Calu3 (cell line): Measurements from ENCODE around the gene PPP1R11. TPM values are rescaled to one million over a fixed set of nuclear protein-coding genes. Genes with fewer than 3 reads are reported as not detected.
"Not testable (repeated sequence)": the region's sequence is repeated elsewhere in the genome, so short reads cannot be mapped to it uniquely, and the experiment has no call there.

Experiments used
- BruUV-seq: library from RNA; stranded (reverse); fragments of 400-500 nt; replicated peaks from 2 replicates; lab custom pipeline; 2021; lab: Mats Ljungman, UMichigan
- CTCF ChIA-PET: fragments of 300-600 bp; sonication (Branson Sonifier 250); formaldehyde crosslinking; loops from one replicate; lab custom pipeline; 2022; ENCODE audit warnings: antibody characterized with exemption; lab: Charles Lee
- DNase-seq: peaks from one replicate; pipeline ENCODE4 v3.0.0; 2022
- H3K27ac Mint-ChIP-seq: one replicate; pipeline ENCODE4 v1.8.0; 2022; ENCODE audit warnings: mixed read lengths; ENCODE audit not compliant: unreplicated experiment
- H3K27me3 Mint-ChIP-seq: one replicate; pipeline ENCODE4 v1.8.0; 2022; ENCODE audit warnings: mixed read lengths; ENCODE audit not compliant: unreplicated experiment
- H3K36me3 Mint-ChIP-seq: one replicate; pipeline ENCODE4 v1.8.0; 2022; ENCODE audit warnings: mild to moderate bottlenecking, moderate library complexity, mixed read lengths; ENCODE audit not compliant: insufficient read depth, unreplicated experiment
- H3K4me1 Mint-ChIP-seq: one replicate; pipeline ENCODE4 v1.8.0; 2022; ENCODE audit warnings: mild to moderate bottlenecking, low read depth, mixed read lengths; ENCODE audit not compliant: unreplicated experiment
- H3K4me3 Mint-ChIP-seq: one replicate; pipeline ENCODE4 v1.8.0; 2022; ENCODE audit warnings: mild to moderate bottlenecking, low read depth, moderate library complexity, mixed read lengths; ENCODE audit not compliant: unreplicated experiment
- H3K9me3 Mint-ChIP-seq: one replicate; pipeline ENCODE4 v1.8.0; 2022; ENCODE audit warnings: low read depth, mixed read lengths; ENCODE audit not compliant: unreplicated experiment
- CTCF ChIP-seq: fragments of 200-600 bp; IDR thresholded peaks from one replicate; pipeline ENCODE4 v1.8.0; 2022; ENCODE audit warnings: antibody characterized with exemption; ENCODE audit not compliant: unreplicated experiment
- intact Hi-C: fragments of 100-400 bp; cut with micrococcal nuclease; formaldehyde crosslinking; loops from one replicate; pipeline ENCODE4 v1.10.0; 2022; ENCODE audit not compliant: unreplicated experiment
- total RNA-seq: library from RNA; stranded (reverse); gene quantifications from 2 replicates; pipeline ENCODE4 v1.2.3, GENCODE V29; 2022

Gene PPP1R11
- total RNA-seq, 1 experiment from 2014 or later, result 72.8 TPM

- H3K27ac Mint-ChIP-seq, result no peak overlapping the region
- intact Hi-C loops, result no loop called here
- DNase-seq, result no peak
- H3K9me3 Mint-ChIP-seq, result no peaks in the 10 kb centered on the region
- H3K36me3 Mint-ChIP-seq, result no peaks in the 10 kb centered on the region
- no peak for TF ChIP-seq CTCF
- CTCF ChIA-PET, result no interaction called here
- no TSS peak for BruUV-seq
- no peak overlapping the region for H3K4me3 Mint-ChIP-seq
- H3K4me1 Mint-ChIP-seq, result no peaks in the 10 kb centered on the region
- no peaks in the 10 kb centered on the region for H3K27me3 Mint-ChIP-seq
These were observed 44.8 kb upstream of the PPP1R11 start for GRCh38 chr6:30022189-30022588.

GRCh38 chr6:30022712-30023111 is 44.3 kb upstream of the PPP1R11 start:
- H3K36me3 Mint-ChIP-seq, CTCF ChIA-PET, H3K9me3 Mint-ChIP-seq, DNase-seq, H3K4me1 Mint-ChIP-seq, H3K27ac Mint-ChIP-seq, intact Hi-C loops, H3K27me3 Mint-ChIP-seq, H3K4me3 Mint-ChIP-seq, BruUV-seq: not testable (repeated sequence)

GRCh38 chr6:30025186-30025585 is 41.8 kb upstream of the PPP1R11 start:
- no peak for DNase-seq
- Mint-ChIP-seq H3K4me1 (no peaks in the 10 kb centered on the region), H3K27me3 (no peaks in the 10 kb centered on the region), H3K4me3 (no peak overlapping the region), H3K27ac (no peak overlapping the region), H3K9me3 (no peaks in the 10 kb centered on the region), H3K36me3 (no peaks in the 10 kb centered on the region)
- intact Hi-C loops, result no loop called here
- CTCF ChIA-PET, result no interaction called here
- no TSS peak for BruUV-seq
- no peak for TF ChIP-seq CTCF

GRCh38 chr6:30029588-30029987 is 37.4 kb upstream of the PPP1R11 start:
- no peak for TF ChIP-seq CTCF
- BruUV-seq, result no TSS peak
- Mint-ChIP-seq H3K27ac (no peak overlapping the region), H3K36me3 (no peaks in the 10 kb centered on the region), H3K4me1 (no peaks in the 10 kb centered on the region), H3K9me3 (no peaks in the 10 kb centered on the region), H3K4me3 (no peak overlapping the region), H3K27me3 (no peaks in the 10 kb centered on the region)
- no peak for DNase-seq
- intact Hi-C loops, result no loop called here
- CTCF ChIA-PET, result no interaction called here

- H3K27me3 Mint-ChIP-seq, result no peaks in the 10 kb centered on the region
- no peaks in the 10 kb centered on the region for H3K9me3 Mint-ChIP-seq
- intact Hi-C loops, result no loop called here
- CTCF ChIA-PET, result no interaction called here
- H3K27ac Mint-ChIP-seq, result no peak overlapping the region
- H3K4me3 Mint-ChIP-seq, result no peak overlapping the region
- no TSS peak for BruUV-seq
- no peaks in the 10 kb centered on the region for H3K4me1 Mint-ChIP-seq
- no peak for DNase-seq
- H3K36me3 Mint-ChIP-seq, result no peaks in the 10 kb centered on the region
- no peak for TF ChIP-seq CTCF
These were observed 35.6 kb upstream of the PPP1R11 start for GRCh38 chr6:30031381-30031780.

GRCh38 chr6:30033440-30033839 is 33.6 kb upstream of the PPP1R11 start:
- H3K36me3 Mint-ChIP-seq, intact Hi-C loops, H3K27me3 Mint-ChIP-seq, DNase-seq, H3K4me3 Mint-ChIP-seq, BruUV-seq, CTCF ChIA-PET, H3K4me1 Mint-ChIP-seq, H3K9me3 Mint-ChIP-seq, H3K27ac Mint-ChIP-seq: not testable (repeated sequence)
